B cell (primary cell): ENCODE data around the gene CLN5. TPM values are rescaled to one million over a fixed set of nuclear protein-coding genes. Genes with fewer than 3 reads are reported as not detected.

Experiments used
- ATAC-seq: fragments of 200-7000 bp; cut with Tn5 transposase; one replicate; pipeline ENCODE4 v1.10.0; 2021; ENCODE audit warnings: low read depth, mild to moderate bottlenecking, moderate number of reproducible peaks, moderate library complexity
- CTCF ChIA-PET: fragments of 350-600 bp; sonication (Branson Sonifier 250); formaldehyde crosslinking; loops from one replicate; lab custom pipeline; 2021; ENCODE audit warnings: antibody characterized with exemption, inconsistent platforms; lab: Charles Lee
- POLR2A ChIA-PET: fragments of 350-600 bp; sonication (Branson Sonifier 250); formaldehyde crosslinking; loops from one replicate; lab custom pipeline; 2021; ENCODE audit warnings: antibody characterized with exemption; lab: Charles Lee
- DNase-seq: peaks from one replicate; pipeline ENCODE4 v3.0.0; 2013
- H2AFZ ChIP-seq: 2 replicates; pipeline ENCODE4 v1.6.1; 2012; ENCODE audit warnings: mild to moderate bottlenecking, low read depth, low read length; ENCODE audit not compliant: insufficient read depth, poor library complexity, severe bottlenecking
- H3K27ac ChIP-seq, 2 donors: 1 replicate in 1 of 2; 2 replicates in 1 of 2; pipeline ENCODE4 v1.5.1; 2012 to 2013; ENCODE audit warnings: low read length in 2 of 2, mild to moderate bottlenecking in 2 of 2, moderate library complexity in 1 of 2
- H3K27me3 ChIP-seq, 4 experiments: fragments of 200-600 bp in 1 of 4; sonication (generic) in 1 of 4; replicated peaks in 1 of 4; 1 replicate in 2 of 4; 2 replicates in 2 of 4; pipeline versions ENCODE4 v1.6.1 to v1.7.0; 2013 to 2016; ENCODE audit warnings: low read length in 3 of 4, mild to moderate bottlenecking in 2 of 4, mixed read lengths in 1 of 4, moderate library complexity in 1 of 4; ENCODE audit not compliant: insufficient read depth in 4 of 4, control insufficient read depth in 3 of 4; ENCODE audit errors: control extremely low read depth in 1 of 4
- H3K36me3 ChIP-seq, 2 experiments: replicated peaks in 1 of 2; 1 replicate in 1 of 2; 2 replicates in 1 of 2; pipeline versions ENCODE4 v1.6.1 to v1.7.1; 2013; ENCODE audit warnings: low read length in 1 of 2; ENCODE audit not compliant: insufficient read depth in 2 of 2, control insufficient read depth in 1 of 2; ENCODE audit errors: control extremely low read depth in 1 of 2, extremely low read depth in 1 of 2
- H3K4me1 ChIP-seq, 2 donors: fragments of 200-600 bp in 1 of 2; sonication (generic) in 1 of 2; 1 replicate in 1 of 2; 2 replicates in 1 of 2; pipeline versions ENCODE4 v1.5.1 to v1.6.1; 2013 to 2017; ENCODE audit warnings: low read length in 2 of 2; ENCODE audit not compliant: control insufficient read depth in 2 of 2, insufficient read depth in 2 of 2
- H3K4me2 ChIP-seq: replicated peaks from 2 replicates; pipeline ENCODE3; 2012; ENCODE audit warnings: mild to moderate bottlenecking, low read depth, low read length; ENCODE audit not compliant: poor library complexity, severe bottlenecking
- H3K4me3 ChIP-seq, 5 experiments: fragments of 200-600 bp in 1 of 5; sonication (generic) in 1 of 5; 1 replicate in 3 of 5; 2 replicates in 2 of 5; pipeline versions ENCODE4 v1.5.1 to v1.7.0; 2011 to 2016; ENCODE audit warnings: low read length in 4 of 5, mild to moderate bottlenecking in 4 of 5, low read depth in 2 of 5, control low read depth in 1 of 5, moderate library complexity in 1 of 5; ENCODE audit not compliant: insufficient read depth in 1 of 5; ENCODE audit errors: control extremely low read depth in 1 of 5, extremely low read depth in 1 of 5
- H3K79me2 ChIP-seq: fragments of 200-600 bp; sonication (generic); one replicate; pipeline ENCODE4 v1.6.0; 2016; ENCODE audit warnings: low read length; ENCODE audit not compliant: control insufficient read depth, insufficient read depth
- H3K9ac ChIP-seq: fragments of 200-600 bp; sonication (generic); 2 replicates; pipeline ENCODE4 v1.6.1; 2017; ENCODE audit warnings: mild to moderate bottlenecking, low read length, moderate library complexity
- H3K9me3 ChIP-seq, 3 donors: one replicate each; pipeline versions ENCODE4 v1.6.1 to v1.7.1; 2013; ENCODE audit warnings: low read length in 2 of 3; ENCODE audit not compliant: control insufficient read depth in 2 of 3, insufficient read depth in 1 of 3; ENCODE audit errors: control extremely low read depth in 1 of 3
- H4K20me1 ChIP-seq: 2 replicates; pipeline ENCODE4 v1.6.0; 2012; ENCODE audit warnings: mild to moderate bottlenecking, low read length; ENCODE audit not compliant: insufficient read depth, control insufficient read depth, poor library complexity, severe bottlenecking
- H3K27ac Mint-ChIP-seq: one replicate; pipeline ENCODE4 v1.8.0; 2021; ENCODE audit warnings: mixed read lengths
- H3K27me3 Mint-ChIP-seq: one replicate; pipeline ENCODE4 v1.8.0; 2021; ENCODE audit warnings: mixed read lengths
- H3K4me1 Mint-ChIP-seq: one replicate; pipeline ENCODE4 v1.8.0; 2021; ENCODE audit warnings: mixed read lengths
- H3K4me3 Mint-ChIP-seq: one replicate; pipeline ENCODE4 v1.8.0; 2021; ENCODE audit warnings: mixed read lengths
- H3K9me3 Mint-ChIP-seq: one replicate; pipeline ENCODE4 v1.8.0; 2022; ENCODE audit warnings: mixed read lengths; ENCODE audit not compliant: insufficient read depth
- CTCF ChIP-seq: fragments of 200-600 bp; IDR thresholded peaks from one replicate; pipeline ENCODE4 v1.8.0; 2022; ENCODE audit warnings: antibody characterized with exemption, mild to moderate bottlenecking
- EZH2 ChIP-seq: IDR thresholded peaks from 2 replicates; pipeline ENCODE4 v1.6.1; 2012; ENCODE audit warnings: borderline replicate concordance, low read depth, mild to moderate bottlenecking, moderate library complexity, low read length; ENCODE audit not compliant: insufficient read depth, poor library complexity, severe bottlenecking
- WGBS: methylation state at CpG from one replicate; pipeline ENCODE4 v1.1.5; 2013; ENCODE audit warnings: missing lambda C conversion rate; ENCODE audit not compliant: insufficient coverage; 5-methylcytosine and 5-hydroxymethylcytosine counted together
- intact Hi-C: fragments of 100-400 bp; cut with micrococcal nuclease; formaldehyde crosslinking; loops from one replicate; pipeline ENCODE4 v1.10.0; 2022
- polyA plus RNA-seq: library from polyadenylated mRNA; depleted of rRNA; stranded (reverse); fragments of >200 nt; gene quantifications from 2 replicates; pipeline ENCODE4 v1.2.3, GENCODE V29; 2012
- total RNA-seq, 2 donors: library from RNA; stranded (reverse); fragments of 120-200 nt in 1 of 2; gene quantifications; 1 replicate in 1 of 2; 2 replicates in 1 of 2; pipeline versions ENCODE4 v1.2.3 to v1.2.4, GENCODE V29; 2013 to 2022

The CLN5 gene
- total and polyA plus RNA-seq, 2 donors (not counting 1 experiment from before 2014, with no cell fraction given) = 11.9 to 36.9 TPM

GRCh38 chr13:77022341-77022740 lies 30.5 kb downstream of the CLN5 start:
- H3K4me3 ChIP-seq = no peak overlapping the region

GRCh38 chr13:77026255-77026860 lies 34.5 kb downstream of the CLN5 start:
- no peaks in the 10 kb centered on the region for H3K9me3 Mint-ChIP-seq
- H3K9me3 ChIP-seq = no peaks in the 10 kb centered on the region
- intact Hi-C loops = loop anchor here (1.0 to 5.0 kb wide), 4 partner anchors 34 to 1489 kb away; partner anchors contain the start of genes CLN5 and COMMD6
- TF ChIP-seq EZH2 (no peak), CTCF (no peak)
- peaks cover 45% of the 10 kb centered on the region for H4K20me1 ChIP-seq
- no peaks in the 10 kb centered on the region for H3K27me3 ChIP-seq
- H2AFZ ChIP-seq = peak overlapping the region; percentile 96
- H3K4me3 Mint-ChIP-seq = peak overlapping the region; percentile 99
- H3K27me3 Mint-ChIP-seq = no peaks in the 10 kb centered on the region
- H3K36me3 ChIP-seq = peaks cover 0 to 9% of the 10 kb centered on the region in 2 experiments
- H3K27ac ChIP-seq = peak overlapping the region; percentile 84 to 95
- peak overlapping the region; percentile 97 for H3K9ac ChIP-seq
- ATAC-seq (peak; percentile 67), DNase-seq (peak; percentile 85)
- peak overlapping the region; percentile 92 for H3K27ac Mint-ChIP-seq
- POLR2A ChIA-PET = interaction anchor here (0.7 to 3.2 kb wide), 6 partner anchors 16 to 303 kb away, joined by 3 to 27 read pairs (median 4); partner anchors contain the start of gene CLN5
- WGBS = 0% methylated on average over 36 of the region's 62 CpGs
- H3K4me1 ChIP-seq = peaks cover 29 to 49% of the 10 kb centered on the region in 2 donors
- peak overlapping the region; percentile 86 for H3K4me2 ChIP-seq
- CTCF ChIA-PET = interaction anchor here (1.0 to 1.9 kb wide), 6 partner anchors 10 to 46 kb away, joined by 3 to 8 read pairs (median 4); partner anchors contain the start of gene CLN5
- peak overlapping the region; percentile 66 to 91 (median 88) for H3K4me3 ChIP-seq
- H3K4me1 Mint-ChIP-seq = peaks cover 55% of the 10 kb centered on the region
- peaks cover 61% of the 10 kb centered on the region for H3K79me2 ChIP-seq

More at GRCh38 chr13:77022341-77022740, 30.5 kb downstream of the CLN5 start:
- no peak for TF ChIP-seq EZH2
- CTCF ChIA-PET = no interaction called here
- H3K79me2 ChIP-seq = peaks cover 88% of the 10 kb centered on the region
- peaks cover 31 to 56% of the 10 kb centered on the region in 2 donors for H3K4me1 ChIP-seq
- no peaks in the 10 kb centered on the region for H3K9me3 Mint-ChIP-seq
- peak overlapping the region in 1 of 2 donors; percentile 63 for H3K27ac ChIP-seq
- intact Hi-C loops = no loop called here
- peaks cover 78% of the 10 kb centered on the region for H4K20me1 ChIP-seq
- ATAC-seq (no peak), DNase-seq (no peak)
- no peak overlapping the region for H3K27ac Mint-ChIP-seq
- whole genome bisulfite sequencing = no CpG with 5 or more reads among the region's 3 CpGs
- peak overlapping the region; percentile 18 for H3K4me2 ChIP-seq
- peaks cover 2 to 23% of the 10 kb centered on the region in 2 experiments for H3K36me3 ChIP-seq
- POLR2A ChIA-PET = no interaction called here
- peak overlapping the region; percentile 1 for H3K9ac ChIP-seq
- no peaks in the 10 kb centered on the region for H3K27me3 ChIP-seq
- H3K4me3 Mint-ChIP-seq = no peak overlapping the region
- no peaks in the 10 kb centered on the region for H3K9me3 ChIP-seq
- no peaks in the 10 kb centered on the region for H3K27me3 Mint-ChIP-seq
- H3K4me1 Mint-ChIP-seq = peaks cover 61% of the 10 kb centered on the region
- no peak overlapping the region for H2AFZ ChIP-seq
